GM19395 (cell line): ENCODE measurements around the gene ABCC3.

ENCODE experiments used
- ATAC-seq: cut with Tn5 transposase; IDR thresholded peaks from one replicate; pipeline ENCODE4 v1.9.1; 2021; ENCODE audit warnings: mild to moderate bottlenecking, moderate library complexity; ENCODE audit not compliant: unreplicated experiment

Gene ABCC3

DNA sequence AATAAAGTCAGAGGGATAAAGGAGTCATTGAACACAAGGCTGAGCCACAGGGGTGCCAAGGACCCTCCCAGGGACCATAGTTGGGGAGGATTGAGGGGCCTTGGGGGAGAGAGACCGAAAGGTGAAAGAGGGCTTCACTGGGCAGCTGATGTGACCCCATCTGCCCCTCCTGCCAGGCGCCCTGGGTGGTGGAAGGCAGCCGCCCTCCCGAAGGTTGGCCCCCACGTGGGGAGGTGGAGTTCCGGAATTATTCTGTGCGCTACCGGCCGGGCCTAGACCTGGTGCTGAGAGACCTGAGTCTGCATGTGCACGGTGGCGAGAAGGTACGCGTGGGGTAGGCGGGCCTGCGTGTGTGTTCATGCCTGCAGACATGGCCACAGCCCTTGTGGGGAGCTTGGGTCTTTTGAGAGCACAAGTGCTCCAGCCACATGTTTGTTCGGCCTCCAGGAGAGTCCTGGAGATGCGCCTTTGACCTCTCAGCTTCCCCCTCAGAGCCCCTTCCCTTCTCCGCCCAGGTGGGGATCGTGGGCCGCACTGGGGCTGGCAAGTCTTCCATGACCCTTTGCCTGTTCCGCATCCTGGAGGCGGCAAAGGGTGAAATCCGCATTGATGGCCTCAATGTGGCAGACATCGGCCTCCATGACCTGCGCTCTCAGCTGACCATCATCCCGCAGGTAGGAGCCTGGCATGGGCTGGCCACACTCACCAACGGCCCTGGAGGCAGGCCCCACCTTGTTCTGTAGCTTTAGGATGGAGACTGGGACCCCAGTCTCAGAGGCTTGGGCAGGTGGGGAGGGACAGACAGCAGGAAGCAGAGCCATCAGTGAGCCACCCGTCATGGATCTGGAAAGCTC lies 49.0 kb downstream of the ABCC3 start:
- ATAC-seq, result no peak

DNA sequence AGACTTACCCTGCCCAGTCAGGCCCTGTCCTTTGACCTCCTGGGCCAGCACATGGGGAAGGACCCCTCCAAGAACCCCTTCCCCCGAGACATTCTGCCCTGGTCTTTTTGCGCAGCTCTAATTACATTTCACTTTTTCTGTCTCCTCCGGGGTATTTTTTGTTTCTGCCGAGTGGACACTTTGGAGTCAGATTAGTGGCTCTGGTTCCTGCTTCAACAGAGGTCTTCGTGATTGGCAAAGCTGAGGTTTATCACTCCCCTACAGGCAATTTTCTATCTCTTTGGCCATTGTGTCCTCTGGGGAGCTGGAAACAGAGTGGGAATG lies 49.6 kb downstream of the ABCC3 start:
- no peak for ATAC-seq

DNA sequence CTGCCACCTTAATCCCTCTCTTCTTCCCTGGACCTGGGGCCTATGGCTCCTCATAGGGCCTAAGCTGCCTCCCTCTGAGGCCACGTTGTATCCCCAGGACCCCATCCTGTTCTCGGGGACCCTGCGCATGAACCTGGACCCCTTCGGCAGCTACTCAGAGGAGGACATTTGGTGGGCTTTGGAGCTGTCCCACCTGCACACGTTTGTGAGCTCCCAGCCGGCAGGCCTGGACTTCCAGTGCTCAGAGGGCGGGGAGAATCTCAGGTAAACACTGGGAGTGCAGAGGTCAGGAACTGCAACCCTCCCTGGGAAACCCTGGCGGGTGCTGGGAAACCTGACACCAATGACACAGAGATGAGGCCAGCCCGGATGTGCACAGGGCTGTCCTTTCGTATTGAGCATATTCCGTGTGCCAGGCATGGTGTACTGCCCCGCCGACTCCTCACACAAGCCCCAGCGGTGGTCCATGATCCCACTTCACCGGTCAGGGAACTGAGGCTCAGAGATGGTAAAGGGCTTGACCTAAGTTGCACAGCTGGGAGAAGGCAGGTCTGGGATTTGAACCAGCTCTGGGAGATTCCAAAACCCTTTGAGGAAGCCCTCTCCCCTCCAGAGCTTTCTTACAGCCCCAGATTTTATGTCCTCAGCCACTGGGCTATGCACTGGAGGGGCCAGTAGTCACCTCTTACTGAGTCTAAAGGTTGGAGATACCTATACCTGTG lies 50.1 kb downstream of the ABCC3 start:
- ATAC-seq, result no peak

DNA sequence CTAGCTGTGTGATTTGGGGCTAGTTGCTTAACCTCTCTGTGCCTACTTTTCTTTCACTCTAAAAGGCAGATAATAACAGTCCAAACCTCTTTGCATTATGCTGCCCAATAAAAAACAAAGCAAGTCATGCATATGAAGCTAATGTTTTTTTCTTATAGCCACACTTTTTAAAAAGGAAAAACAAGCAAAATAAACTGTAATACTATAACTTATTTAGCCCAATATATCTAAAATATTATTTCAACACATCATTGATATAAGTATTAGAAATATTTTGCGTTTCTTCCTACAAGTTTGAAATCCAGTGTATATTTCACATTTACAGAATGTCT lies 50.6 kb downstream of the ABCC3 start:
- no peak for ATAC-seq

DNA sequence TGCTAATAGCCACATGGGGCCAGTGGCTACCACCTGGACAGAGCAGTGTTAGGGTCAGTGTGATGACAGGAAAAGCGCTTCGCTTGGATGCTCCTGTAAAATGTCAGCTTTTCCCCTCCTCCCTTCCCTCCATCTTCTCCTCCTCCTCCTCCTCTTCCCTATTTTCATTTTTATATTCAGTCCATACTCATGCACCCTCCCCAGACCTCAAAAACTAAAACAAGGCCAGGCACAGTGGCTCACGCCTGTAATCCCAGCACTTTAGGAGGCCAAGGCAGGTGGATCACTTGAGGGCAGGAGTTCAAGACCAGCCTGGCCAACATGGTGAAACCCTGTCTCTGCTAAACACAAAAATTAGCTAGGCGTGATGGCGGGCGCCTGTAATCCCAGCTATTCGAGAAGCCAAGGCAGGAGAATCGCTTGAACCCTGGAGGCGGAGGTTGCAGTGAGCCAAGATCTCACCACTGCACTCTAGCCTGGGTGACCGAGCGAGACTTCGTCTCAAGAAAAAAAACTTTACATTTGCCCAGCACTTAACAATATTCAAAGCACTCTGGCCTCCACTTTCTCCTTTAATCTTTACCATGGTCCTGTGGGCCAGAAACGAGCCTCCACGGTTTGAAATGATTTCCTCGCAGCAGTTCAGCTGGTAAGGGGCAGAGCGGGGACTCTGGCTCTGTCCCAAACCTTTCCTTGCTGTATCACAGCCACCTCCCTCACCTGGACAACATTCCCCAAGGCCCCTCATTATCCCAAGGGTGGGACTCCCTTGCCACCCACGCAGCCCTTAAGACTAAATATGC lies 51.2 kb downstream of the ABCC3 start:
- ATAC-seq, result no peak

DNA sequence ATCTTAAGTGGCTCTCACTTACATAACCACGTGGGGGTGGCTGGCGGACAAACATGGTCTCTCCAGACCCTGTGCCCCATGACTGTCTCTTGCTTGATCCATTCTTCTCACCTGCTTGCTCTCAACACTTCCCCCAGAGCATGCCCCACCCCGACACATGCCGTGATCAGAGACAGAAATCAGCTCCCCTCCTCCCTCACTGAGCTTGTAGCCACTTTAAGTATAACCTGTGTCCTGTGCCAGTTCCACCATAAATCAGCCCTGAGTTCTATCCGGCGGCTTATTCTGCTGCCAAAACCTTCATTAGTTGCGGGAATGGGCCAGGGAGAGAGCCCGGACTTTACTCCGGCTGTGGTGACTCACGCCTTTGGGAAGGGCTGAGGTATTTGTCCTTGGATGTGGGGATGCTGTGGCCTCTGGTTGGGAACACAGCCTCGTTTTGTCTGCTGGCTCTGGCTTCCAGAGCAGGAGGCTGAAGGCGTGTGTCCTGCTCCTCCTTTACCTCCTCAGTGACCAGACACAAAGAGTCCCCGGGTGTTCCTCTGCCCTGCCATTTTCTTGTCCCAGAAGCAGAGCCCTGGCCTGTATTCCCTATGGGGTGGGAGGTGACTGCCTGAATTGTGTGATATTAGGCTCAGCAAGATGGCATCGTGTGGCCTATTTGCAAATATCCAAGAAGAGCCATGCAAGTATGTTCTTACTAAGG lies 52.0 kb downstream of the ABCC3 start:
- no peak for ATAC-seq

DNA sequence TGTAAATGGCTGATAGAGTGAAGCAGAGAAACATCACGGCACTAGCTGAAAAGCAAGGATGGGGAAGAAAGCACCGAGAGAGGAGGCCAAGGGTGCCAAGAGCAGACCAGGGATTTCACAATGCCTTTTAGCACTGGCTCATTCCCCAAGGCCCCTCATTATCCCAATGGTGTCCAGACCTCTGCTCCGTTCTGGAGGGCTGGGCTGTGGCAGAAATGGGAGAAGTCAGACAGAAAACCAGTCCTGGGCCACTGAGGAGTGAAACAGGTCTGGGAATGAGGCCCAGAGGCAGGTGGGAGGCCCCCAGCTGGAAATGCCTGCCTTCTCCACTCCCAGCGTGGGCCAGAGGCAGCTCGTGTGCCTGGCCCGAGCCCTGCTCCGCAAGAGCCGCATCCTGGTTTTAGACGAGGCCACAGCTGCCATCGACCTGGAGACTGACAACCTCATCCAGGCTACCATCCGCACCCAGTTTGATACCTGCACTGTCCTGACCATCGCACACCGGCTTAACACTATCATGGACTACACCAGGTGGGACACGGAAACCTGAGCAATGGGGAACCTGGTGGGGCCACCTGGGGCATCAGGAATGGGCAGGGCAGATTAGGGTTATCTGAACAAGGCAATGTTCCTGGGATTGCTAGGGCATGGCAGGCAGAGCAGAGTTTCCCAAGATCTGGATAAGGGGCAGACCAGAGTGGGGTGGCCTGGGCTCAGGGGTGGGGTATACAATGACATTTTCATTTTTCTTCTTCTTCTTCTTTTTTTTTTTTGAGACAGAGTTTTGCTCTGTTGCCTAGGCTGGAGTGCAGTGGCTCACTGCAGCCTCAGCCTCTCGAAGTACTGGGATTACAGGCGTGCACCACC lies 52.8 kb downstream of the ABCC3 start:
- ATAC-seq, result no peak

DNA sequence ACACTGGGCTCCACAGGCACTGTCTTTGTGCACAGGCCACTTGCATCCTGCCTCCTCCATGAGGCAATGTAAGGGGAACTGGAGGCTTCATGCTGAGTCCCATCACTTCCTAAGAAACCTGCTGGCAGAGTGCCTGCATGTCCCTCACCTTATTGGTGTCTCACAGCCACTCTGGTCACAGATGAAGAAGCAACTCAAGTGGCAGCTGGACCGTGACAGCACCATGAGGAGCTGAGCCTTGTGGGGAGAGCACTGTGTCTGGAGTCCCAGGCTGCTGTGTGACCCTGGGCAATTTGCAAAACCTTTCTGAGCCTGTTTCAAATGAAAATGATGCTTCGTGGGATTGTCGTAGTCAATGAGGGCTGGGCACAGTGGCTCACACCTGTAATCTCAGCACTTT lies 53.6 kb downstream of the ABCC3 start:
- no peak for ATAC-seq

DNA sequence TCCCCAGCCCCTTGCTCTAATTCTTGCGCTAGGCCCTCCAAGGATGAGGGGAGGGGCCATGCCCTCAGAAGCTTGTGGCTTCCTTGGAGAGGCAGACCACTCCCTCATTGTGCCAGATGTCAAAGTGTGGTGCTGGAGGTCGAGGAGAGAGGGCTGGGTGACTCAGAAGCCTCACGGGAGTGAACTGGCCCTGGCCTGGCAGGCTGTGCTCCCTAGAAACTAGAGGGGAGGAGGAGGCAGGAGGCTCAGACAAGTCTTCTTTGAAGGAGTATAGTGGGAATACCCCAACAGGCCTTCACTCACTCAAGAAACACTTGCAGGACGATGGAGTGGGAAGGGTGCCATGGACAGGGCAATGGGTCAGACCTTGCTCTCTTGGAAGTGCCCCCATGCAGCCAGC lies 54.6 kb downstream of the ABCC3 start:
- ATAC-seq, result no peak

DNA sequence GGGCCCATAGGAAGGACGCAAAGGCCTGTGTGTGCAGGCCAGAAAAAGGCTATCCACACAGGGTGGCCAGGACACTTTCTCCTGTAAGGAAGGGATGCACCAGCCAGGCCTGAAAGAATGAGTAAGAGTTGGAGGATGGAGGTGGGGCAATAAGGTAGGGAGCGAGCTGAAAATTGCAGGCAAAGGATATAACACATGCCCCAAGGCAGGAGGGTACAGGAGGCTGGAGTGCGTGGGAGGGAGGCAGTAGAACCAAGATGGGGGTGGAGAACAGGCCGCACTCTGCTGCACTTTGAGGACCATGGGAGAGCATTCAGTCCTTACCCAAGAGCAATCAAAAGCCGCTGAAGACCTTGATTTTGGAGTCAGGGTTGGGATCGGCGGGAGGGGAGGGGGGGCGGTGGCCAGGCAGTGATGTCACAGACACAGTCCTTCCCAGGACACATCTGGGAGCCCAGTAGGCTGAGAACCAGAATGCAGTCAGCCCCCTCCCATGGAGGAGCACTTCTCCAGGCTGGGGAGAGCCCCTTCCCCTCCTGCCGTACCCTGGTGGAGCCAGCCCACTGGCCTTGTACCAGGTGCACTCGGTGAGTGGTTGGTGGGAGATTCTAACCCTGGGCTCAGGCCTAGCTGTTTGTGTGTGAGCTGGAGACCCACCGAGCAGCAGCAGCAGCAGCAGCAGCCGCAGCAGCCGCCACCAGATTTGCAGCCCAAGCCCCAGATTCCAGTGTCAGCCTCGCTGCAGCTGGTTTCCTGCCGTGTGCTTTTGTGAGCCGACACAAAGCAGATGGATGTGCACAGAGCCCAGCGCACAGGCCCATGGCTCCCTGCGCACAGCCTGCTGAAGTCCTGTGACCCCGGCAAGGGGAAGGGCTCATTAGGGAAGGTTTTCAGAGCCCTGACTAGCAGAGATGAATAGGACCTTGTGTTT lies 55.5 kb downstream of the ABCC3 start:
- ATAC-seq, result no peak

DNA sequence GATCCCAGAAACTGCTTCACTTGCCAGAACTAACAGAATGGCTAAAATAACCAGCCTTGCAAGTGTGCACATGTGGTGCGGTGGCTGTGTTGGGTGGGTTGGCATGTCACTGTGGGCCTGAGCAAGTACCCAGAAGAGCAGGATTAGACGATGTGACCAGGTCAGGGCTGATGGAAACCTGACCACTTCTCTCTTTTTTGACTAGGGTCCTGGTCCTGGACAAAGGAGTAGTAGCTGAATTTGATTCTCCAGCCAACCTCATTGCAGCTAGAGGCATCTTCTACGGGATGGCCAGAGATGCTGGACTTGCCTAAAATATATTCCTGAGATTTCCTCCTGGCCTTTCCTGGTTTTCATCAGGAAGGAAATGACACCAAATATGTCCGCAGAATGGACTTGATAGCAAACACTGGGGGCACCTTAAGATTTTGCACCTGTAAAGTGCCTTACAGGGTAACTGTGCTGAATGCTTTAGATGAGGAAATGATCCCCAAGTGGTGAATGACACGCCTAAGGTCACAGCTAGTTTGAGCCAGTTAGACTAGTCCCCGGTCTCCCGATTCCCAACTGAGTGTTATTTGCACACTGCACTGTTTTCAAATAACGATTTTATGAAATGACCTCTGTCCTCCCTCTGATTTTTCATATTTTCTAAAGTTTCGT lies 56.3 kb downstream of the ABCC3 start:
- ATAC-seq, result no peak

DNA sequence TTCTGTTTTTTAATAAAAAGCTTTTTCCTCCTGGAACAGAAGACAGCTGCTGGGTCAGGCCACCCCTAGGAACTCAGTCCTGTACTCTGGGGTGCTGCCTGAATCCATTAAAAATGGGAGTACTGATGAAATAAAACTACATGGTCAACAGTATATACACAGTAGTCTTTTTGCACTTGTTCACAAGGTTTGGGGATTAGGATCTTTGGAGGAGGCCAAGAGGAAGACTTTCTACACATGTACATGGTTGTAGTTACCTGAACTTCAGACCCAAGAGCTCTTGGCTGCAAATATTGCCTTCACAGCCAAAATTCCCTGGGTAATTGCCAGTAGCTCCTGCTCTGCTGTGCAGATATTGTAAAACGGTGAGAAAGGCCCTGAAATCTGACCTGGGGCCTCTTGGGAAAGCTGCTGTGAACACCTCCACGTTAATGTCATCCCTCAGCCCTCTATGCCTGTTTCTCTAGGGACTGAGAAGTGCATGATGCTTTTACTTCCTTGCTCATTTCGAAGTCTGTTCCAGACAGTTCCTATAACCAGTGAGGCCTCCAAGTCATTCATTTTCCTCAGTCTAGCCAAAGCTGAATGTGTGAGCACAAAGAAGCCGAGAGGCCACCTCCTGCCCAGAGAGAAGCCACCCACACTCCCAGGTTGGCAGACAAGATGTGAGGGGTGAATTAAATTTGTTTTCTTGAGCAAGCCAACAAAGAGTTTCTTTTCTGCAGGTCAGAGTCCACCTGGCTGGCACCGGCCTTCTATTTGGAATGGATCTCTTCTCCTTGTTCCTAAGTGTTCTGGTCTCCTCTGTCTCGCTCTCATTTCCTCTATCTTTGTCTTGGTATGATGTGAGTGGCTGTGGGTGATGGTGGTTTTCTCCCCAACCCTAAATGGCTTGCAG lies 57.1 kb downstream of the ABCC3 start:
- ATAC-seq, result no peak

DNA sequence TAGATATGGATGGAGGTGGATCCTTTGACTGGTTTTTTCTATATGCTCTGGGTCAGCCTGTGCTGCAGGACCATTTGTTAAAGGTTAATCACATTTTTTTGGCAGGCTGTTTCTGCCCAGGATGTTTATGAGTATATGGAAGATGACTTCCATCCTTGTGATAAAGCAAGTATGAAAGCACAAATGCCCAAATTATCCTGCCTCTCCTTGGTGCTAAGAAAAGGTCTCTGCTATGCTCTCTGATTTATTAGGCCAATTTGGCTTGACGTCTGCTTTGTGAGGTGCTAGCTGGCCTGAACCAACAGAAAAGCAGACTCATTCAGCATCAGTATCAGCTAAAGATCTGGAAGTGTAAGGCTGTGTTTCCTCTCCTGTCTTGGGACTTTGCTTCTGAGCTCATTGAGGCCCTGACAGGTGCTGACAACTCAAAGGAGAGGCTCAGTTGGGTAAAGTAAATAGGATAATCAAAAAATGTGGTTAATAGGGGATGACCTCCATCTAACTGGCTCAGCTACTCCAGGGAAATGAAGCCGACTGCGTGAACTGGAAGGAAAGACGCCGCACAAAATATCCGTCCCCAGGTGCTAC lies 57.9 kb downstream of the ABCC3 start:
- ATAC-seq, result no peak

DNA sequence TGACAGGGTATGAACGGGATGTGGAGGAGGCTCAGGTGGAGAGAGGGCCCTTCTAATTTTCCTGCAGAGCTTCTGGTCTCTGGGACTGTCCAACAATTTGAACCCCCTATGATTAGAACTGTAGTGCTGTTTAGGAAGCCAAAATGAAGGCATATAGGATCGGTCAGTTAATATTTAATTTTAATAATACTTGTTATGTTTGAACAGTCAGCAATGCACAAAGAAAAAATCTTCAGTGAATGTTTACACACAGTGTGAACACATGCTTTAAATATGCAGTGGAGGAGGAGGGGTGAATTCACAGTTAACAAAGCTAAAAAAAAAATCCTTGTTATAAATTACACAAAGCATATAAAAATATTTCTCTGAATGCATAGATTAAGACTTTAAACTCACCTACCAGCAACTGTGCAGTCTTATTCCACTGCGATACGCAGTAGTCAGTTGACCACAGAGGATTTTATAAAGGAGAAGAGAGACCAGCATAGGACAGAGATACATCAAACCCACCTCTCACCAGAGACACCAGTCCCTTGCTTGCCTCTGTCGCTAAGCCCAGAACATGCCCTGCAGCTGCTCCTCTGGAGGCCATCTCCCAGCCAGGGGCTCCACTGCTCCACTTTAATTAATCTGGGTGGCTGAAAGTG lies 58.5 kb downstream of the ABCC3 start:
- no peak for ATAC-seq

DNA sequence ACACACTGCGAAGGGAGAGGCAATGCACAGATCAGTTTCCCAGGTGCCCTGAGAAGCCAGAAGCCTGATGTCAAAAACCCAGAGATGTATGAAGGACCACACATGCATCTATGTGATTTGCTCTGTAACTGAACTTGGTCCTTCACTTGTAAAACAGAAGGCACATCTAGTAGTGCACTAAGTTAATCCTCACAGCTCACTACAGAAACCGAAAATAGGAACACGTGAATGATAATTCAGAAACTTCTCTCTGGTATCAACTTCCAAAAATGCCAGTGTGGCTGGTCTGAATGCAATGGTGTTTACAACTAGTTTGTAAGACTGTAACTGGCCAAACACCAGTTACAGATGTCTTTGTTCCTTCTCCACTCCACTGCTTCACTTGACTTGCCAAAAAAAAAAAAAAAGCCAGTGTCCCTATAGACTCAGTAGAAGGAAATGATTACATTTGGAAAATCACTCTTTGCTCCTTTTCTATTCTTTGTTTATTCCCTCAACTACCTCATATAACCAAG lies 61.7 kb downstream of the ABCC3 start:
- no peak for ATAC-seq

DNA sequence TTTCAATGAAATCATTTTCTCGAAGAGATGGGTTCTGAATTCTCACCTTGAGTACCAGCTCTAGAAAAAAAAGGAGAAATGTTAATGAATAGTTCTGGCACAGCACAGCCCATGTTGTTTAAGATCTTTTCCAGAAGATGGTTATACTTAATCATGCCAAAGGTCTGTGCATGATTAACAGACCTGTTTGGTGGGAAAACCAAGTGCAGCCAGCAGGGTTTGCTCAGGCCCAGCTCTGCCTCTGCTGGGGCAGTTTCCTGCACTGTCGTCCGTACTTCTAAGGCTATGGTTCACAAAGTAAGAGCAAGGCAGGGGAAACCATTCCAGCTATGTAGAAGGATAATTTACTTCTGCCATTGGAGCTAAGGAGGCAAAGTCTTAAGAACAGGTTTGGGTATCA lies 62.4 kb downstream of the ABCC3 start:
- no peak for ATAC-seq
